ENCODE results near the gene EPS8L1. TPM values are rescaled to one million over a fixed set of nuclear protein-coding genes. Genes with fewer than 3 reads are reported as not detected.

EPS8L1 gene
- polyA plus RNA-seq, 1 of the 3 experiments (the other 2 are of a cell fraction) = 12.9 TPM

DNA sequence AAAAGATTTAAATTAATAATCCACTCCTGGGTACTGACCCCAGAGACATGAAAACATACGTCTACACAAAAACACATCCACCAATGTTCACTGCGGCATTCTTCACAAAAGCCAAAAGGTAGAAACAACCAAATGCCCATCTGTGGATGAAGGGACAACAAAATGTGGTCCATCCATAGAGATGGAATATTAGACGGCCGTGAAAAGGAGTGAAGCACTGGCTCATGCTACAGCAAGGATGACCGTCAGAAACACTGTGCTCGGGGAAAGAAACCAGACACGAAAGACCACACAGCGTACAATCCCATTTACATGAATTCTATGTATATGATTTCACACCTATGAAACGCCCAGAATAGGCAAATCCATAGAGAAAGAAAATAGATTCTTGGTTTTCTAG, 18.8 kb upstream of the EPS8L1 start (continued):
- TF ChIP-seq, protein P1, sequence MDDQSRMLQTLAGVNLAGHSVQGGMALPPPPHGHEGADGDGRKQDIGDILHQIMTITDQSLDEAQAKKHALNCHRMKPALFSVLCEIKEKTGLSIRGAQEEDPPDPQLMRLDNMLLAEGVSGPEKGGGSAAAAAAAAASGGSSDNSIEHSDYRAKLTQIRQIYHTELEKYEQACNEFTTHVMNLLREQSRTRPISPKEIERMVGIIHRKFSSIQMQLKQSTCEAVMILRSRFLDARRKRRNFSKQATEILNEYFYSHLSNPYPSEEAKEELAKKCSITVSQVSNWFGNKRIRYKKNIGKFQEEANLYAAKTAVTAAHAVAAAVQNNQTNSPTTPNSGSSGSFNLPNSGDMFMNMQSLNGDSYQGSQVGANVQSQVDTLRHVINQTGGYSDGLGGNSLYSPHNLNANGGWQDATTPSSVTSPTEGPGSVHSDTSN (IDR thresholded peaks at IDR 0.05) = no peak
- no peak for TF ChIP-seq RFX5 (IDR thresholded peaks at IDR 0.05; ENCODE audit: low read length)
- no peak for TF ChIP-seq RCOR1 (IDR thresholded peaks at IDR 0.05; ENCODE audit: low read length)
- TF ChIP-seq, protein P2, sequence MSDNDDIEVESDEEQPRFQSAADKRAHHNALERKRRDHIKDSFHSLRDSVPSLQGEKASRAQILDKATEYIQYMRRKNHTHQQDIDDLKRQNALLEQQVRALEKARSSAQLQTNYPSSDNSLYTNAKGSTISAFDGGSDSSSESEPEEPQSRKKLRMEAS (IDR thresholded peaks at IDR 0.05; ENCODE audit: low read depth) = no peak
- TF ChIP-seq SMC3 (IDR thresholded peaks at IDR 0.05; ENCODE audit: low read depth, low read length) = no peak
- no peak for TF ChIP-seq NFIC (IDR thresholded peaks at IDR 0.05; ENCODE audit: borderline replicate concordance)
- no peak for TF ChIP-seq MXI1 (IDR thresholded peaks at IDR 0.05; ENCODE audit: low read depth, low read length)

DNA sequence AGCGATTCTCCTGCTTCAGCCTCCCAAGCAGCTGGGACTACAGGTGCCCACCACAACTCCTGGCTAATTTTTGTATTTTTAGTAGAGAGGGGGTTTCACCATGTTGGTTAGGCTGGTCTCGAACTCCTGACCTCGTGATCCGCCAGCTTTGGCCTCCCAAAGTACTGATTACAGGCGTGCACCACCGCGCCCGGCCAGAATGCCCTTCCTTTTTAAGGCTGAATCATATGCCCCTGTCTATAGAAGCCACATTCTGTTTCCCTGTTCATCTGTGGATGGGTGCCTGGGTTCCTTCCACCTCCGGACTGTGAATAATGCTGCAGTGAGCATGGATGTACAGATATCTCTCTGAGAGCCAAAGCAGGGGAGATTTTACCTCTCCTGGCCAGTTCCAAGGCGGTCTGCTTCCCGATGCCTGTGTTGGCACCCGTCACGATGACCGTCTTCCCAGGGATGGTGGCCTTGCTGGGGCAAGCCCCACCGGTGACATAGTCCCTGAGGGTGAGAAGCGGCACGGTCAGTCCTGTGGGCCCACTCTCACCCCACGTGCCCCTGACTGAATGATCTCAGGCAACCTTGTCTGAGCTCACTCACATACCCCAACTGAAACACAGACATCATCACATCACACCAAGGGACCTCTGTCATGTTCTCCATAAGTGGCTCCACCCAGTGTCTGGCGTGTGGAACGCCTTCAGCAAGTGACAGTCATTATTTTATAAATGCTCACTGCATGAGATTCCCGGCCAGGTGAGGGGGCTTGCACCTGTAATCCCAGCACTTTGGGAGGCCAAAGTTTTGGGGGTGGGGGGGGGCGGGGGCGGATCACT, 16.7 kb upstream of the EPS8L1 start:
- ChIA-PET POLR2A (no interaction called here), CTCF (interaction anchor here (0.7 kb wide), 1 partner anchor 21 kb away, joined by 3 read pairs; no protein-coding TSS in a partner anchor)
- Histone ChIP-seq H3K79me2 (ENCODE audit: insufficient read depth) (peaks cover 20% of the 10 kb centered on the region; the same call in 1 of the 2 replicates), H3K4me2 (no peak overlapping the region), H3K4me1 (ENCODE audit: control insufficient read depth in 1 of 2, insufficient read depth in 2 of 2, low read depth in 1 of 2, low read length in 1 of 2) (peaks cover 0 to 5% of the 10 kb centered on the region in 2 experiments; a peak in 1 of 4 replicates), H3F3A (replicated peaks; ENCODE audit: insufficient read depth) (no peaks in the 10 kb centered on the region), H3K27ac (ENCODE audit: low read depth in 2 of 2, low read length in 1 of 2) (no peak overlapping the region), H3K4me3 (ENCODE audit: low read depth in 2 of 2, low read length in 1 of 2) (no peak overlapping the region), H3K9me3 (no peaks in the 10 kb centered on the region), H3K9ac (no peak overlapping the region), H3K9me2 (no peaks in the 10 kb centered on the region), H2AFZ (ENCODE audit: low read depth) (no peak overlapping the region), H4K20me1 (ENCODE audit: insufficient read depth) (no peaks in the 10 kb centered on the region), H3K36me3 (replicated peaks in 1 of 2; ENCODE audit: control insufficient read depth in 1 of 2, insufficient read depth in 2 of 2, low read length in 1 of 2) (peaks cover 4 to 27% of the 10 kb centered on the region in 2 experiments), H3K27me3 (ENCODE audit: insufficient read depth) (no peaks in the 10 kb centered on the region)
- WGBS (ENCODE audit: low lambda C conversion rate) = 96% methylated on average over 23 of the region's 23 CpGs
- TF ChIP-seq FOXM1 (IDR thresholded peaks at IDR 0.05; ENCODE audit: low read depth) (no peak), RCOR1 (IDR thresholded peaks at IDR 0.05; ENCODE audit: low read length) (no peak), RFX5 (IDR thresholded peaks at IDR 0.05; ENCODE audit: low read length) (no peak), POLR2AphosphoS5 (IDR thresholded peaks at IDR 0.05; ENCODE audit: low read depth, low read length) (no peak), EZH2phosphoT487 (IDR thresholded peaks at IDR 0.05; ENCODE audit: borderline replicate concordance, low read depth) (no peak), TAF1 (IDR thresholded peaks at IDR 0.05; ENCODE audit: borderline replicate concordance, low read depth, low read length) (no peak), SIN3A (IDR thresholded peaks at IDR 0.05; ENCODE audit: borderline replicate concordance, low read depth, low read length) (no peak), FOXJ3 (CRISPR knock-in tag; IDR thresholded peaks at IDR 0.05) (no peak), NFIC (IDR thresholded peaks at IDR 0.05; ENCODE audit: borderline replicate concordance) (no peak), SMC3 (IDR thresholded peaks at IDR 0.05; ENCODE audit: low read depth, low read length) (no peak), CHD2 (IDR thresholded peaks at IDR 0.05; ENCODE audit: low read length, partially characterized antibody) (no peak)
- TF ChIP-seq, protein P3, sequence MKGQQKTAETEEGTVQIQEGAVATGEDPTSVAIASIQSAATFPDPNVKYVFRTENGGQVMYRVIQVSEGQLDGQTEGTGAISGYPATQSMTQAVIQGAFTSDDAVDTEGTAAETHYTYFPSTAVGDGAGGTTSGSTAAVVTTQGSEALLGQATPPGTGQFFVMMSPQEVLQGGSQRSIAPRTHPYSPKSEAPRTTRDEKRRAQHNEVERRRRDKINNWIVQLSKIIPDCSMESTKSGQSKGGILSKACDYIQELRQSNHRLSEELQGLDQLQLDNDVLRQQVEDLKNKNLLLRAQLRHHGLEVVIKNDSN (IDR thresholded peaks at IDR 0.05; ENCODE audit: borderline replicate concordance, low read depth) = no peak
- TF ChIP-seq, protein P4, sequence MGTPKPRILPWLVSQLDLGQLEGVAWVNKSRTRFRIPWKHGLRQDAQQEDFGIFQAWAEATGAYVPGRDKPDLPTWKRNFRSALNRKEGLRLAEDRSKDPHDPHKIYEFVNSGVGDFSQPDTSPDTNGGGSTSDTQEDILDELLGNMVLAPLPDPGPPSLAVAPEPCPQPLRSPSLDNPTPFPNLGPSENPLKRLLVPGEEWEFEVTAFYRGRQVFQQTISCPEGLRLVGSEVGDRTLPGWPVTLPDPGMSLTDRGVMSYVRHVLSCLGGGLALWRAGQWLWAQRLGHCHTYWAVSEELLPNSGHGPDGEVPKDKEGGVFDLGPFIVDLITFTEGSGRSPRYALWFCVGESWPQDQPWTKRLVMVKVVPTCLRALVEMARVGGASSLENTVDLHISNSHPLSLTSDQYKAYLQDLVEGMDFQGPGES (IDR thresholded peaks at IDR 0.05; ENCODE audit: low read depth, low read length) = no peak
- TF ChIP-seq, protein P5, sequence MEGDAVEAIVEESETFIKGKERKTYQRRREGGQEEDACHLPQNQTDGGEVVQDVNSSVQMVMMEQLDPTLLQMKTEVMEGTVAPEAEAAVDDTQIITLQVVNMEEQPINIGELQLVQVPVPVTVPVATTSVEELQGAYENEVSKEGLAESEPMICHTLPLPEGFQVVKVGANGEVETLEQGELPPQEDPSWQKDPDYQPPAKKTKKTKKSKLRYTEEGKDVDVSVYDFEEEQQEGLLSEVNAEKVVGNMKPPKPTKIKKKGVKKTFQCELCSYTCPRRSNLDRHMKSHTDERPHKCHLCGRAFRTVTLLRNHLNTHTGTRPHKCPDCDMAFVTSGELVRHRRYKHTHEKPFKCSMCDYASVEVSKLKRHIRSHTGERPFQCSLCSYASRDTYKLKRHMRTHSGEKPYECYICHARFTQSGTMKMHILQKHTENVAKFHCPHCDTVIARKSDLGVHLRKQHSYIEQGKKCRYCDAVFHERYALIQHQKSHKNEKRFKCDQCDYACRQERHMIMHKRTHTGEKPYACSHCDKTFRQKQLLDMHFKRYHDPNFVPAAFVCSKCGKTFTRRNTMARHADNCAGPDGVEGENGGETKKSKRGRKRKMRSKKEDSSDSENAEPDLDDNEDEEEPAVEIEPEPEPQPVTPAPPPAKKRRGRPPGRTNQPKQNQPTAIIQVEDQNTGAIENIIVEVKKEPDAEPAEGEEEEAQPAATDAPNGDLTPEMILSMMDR (IDR thresholded peaks at IDR 0.05) = no peak
- TF ChIP-seq, protein P1 (IDR thresholded peaks at IDR 0.05) = no peak
- TF ChIP-seq, protein P6, sequence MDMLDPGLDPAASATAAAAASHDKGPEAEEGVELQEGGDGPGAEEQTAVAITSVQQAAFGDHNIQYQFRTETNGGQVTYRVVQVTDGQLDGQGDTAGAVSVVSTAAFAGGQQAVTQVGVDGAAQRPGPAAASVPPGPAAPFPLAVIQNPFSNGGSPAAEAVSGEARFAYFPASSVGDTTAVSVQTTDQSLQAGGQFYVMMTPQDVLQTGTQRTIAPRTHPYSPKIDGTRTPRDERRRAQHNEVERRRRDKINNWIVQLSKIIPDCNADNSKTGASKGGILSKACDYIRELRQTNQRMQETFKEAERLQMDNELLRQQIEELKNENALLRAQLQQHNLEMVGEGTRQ (IDR thresholded peaks at IDR 0.05; ENCODE audit: borderline replicate concordance, low read depth, low read length) = no peak
- no peak for DNase-seq
